SU-DHL-6 (cell line): Measurements from ENCODE around the gene SLC25A12.

Experiments used
- H2AFZ ChIP-seq: fragments of 200-600 bp; sonication (generic); 2 replicates; pipeline ENCODE4 v1.6.1; 2014; ENCODE audit warnings: low read depth, mild to moderate bottlenecking, moderate library complexity, mixed read lengths, antibody characterized with exemption, low read length; ENCODE audit not compliant: severe bottlenecking
- H3F3A ChIP-seq: fragments of 200-600 bp; shearing (Covaris generic); 2 replicates; pipeline ENCODE4 v1.6.0; 2016; ENCODE audit warnings: antibody characterized with exemption, mild to moderate bottlenecking; ENCODE audit not compliant: insufficient read depth
- H3K27ac ChIP-seq: fragments of 200-600 bp; sonication (generic); 2 replicates; pipeline ENCODE4 v1.5.1; 2016; ENCODE audit warnings: low read depth, mild to moderate bottlenecking, low read length, moderate library complexity, mixed read lengths
- H3K27me3 ChIP-seq: fragments of 200-600 bp; sonication (generic), shearing (Covaris generic); 2 replicates; pipeline ENCODE4 v1.6.0; 2014; ENCODE audit warnings: mild to moderate bottlenecking, low read length
- H3K36me3 ChIP-seq: fragments of 200-600 bp; sonication (generic); 2 replicates; pipeline ENCODE4 v1.6.1; 2014; ENCODE audit warnings: mild to moderate bottlenecking, low read length, mixed read lengths
- H3K4me2 ChIP-seq: fragments of 300-600, 200-600 bp; shearing (Covaris generic), sonication (generic); 2 replicates; pipeline ENCODE4 v1.6.0; 2014; ENCODE audit warnings: low read length, low read depth, mild to moderate bottlenecking; ENCODE audit not compliant: poor library complexity, severe bottlenecking
- H3K4me3 ChIP-seq: fragments of 200-600 bp; sonication (generic); 2 replicates; pipeline ENCODE4 v1.5.1; 2014; ENCODE audit warnings: antibody characterized with exemption, low read length, mild to moderate bottlenecking, mixed read lengths; ENCODE audit not compliant: insufficient read depth, poor library complexity, severe bottlenecking
- H3K79me2 ChIP-seq: fragments of 200-600 bp; sonication (generic); 2 replicates; pipeline ENCODE4 v1.6.1; 2014; ENCODE audit warnings: mild to moderate bottlenecking, low read length, moderate library complexity; ENCODE audit not compliant: insufficient read depth
- H3K9ac ChIP-seq: fragments of 200-600 bp; sonication (generic); 2 replicates; pipeline ENCODE4 v1.7.0; 2014; ENCODE audit warnings: mild to moderate bottlenecking, low read length
- H3K9me2 ChIP-seq: fragments of 200-600 bp; sonication (generic); replicated peaks from 2 replicates; pipeline ENCODE4 v1.6.1; 2014; ENCODE audit warnings: low read length; ENCODE audit not compliant: insufficient read depth
- H3K9me3 ChIP-seq: fragments of 200-600 bp; sonication (generic); 2 replicates; pipeline ENCODE4 v1.6.1; 2014; ENCODE audit warnings: low read length, mixed read lengths; ENCODE audit not compliant: insufficient read depth
- H4K20me1 ChIP-seq: fragments of 200-600 bp; sonication (generic); 2 replicates; pipeline ENCODE4 v1.6.1; 2014; ENCODE audit warnings: low read depth, mild to moderate bottlenecking, antibody characterized with exemption, low read length, moderate library complexity, mixed read lengths
- CTCF ChIP-seq: fragments of 200-600 bp; sonication (generic); IDR thresholded peaks from one replicate; pipeline ENCODE4 v1.5.1; 2017; ENCODE audit warnings: antibody characterized with exemption, mild to moderate bottlenecking, low read length, moderate library complexity; ENCODE audit not compliant: insufficient read depth, poor library complexity, severe bottlenecking
- EZH2phosphoT487 ChIP-seq: fragments of 200-600 bp; sonication (generic), shearing (Covaris generic); conservative IDR thresholded peaks from 2 replicates; pipeline ENCODE4 v1.6.1; 2018; ENCODE audit warnings: mild to moderate bottlenecking, antibody characterized with exemption, low read length, moderate library complexity, mixed read lengths

The SLC25A12 gene

GRCh38 chr2:171789956-171790355 is 104.1 kb downstream of the SLC25A12 start:
- no peak overlapping the region for H3K9ac ChIP-seq
- H4K20me1 ChIP-seq: no peaks in the 10 kb centered on the region
- H3K79me2 ChIP-seq: no peaks in the 10 kb centered on the region
- H3F3A ChIP-seq: no peaks in the 10 kb centered on the region
- H3K27me3 ChIP-seq: no peaks in the 10 kb centered on the region
- TF ChIP-seq EZH2phosphoT487 (no peak), CTCF (no peak)
- no peak overlapping the region for H3K4me2 ChIP-seq
- H3K9me2 ChIP-seq: no peaks in the 10 kb centered on the region
- H3K9me3 ChIP-seq: no peaks in the 10 kb centered on the region
- H2AFZ ChIP-seq: no peak overlapping the region
- H3K27ac ChIP-seq: no peak overlapping the region
- H3K36me3 ChIP-seq: peaks cover 32% of the 10 kb centered on the region; the same call in 1 of the 2 replicates
- H3K4me3 ChIP-seq: no peak overlapping the region

GRCh38 chr2:171788316-171788993 is 105.6 kb downstream of the SLC25A12 start:
- H4K20me1 ChIP-seq: no peaks in the 10 kb centered on the region
- no peak overlapping the region for H3K9ac ChIP-seq
- H3K9me3 ChIP-seq: no peaks in the 10 kb centered on the region
- TF ChIP-seq CTCF (no peak), EZH2phosphoT487 (no peak)
- H3F3A ChIP-seq: no peaks in the 10 kb centered on the region
- H3K4me2 ChIP-seq: no peak overlapping the region
- H3K79me2 ChIP-seq: no peaks in the 10 kb centered on the region
- H3K27me3 ChIP-seq: no peaks in the 10 kb centered on the region
- H3K27ac ChIP-seq: no peak overlapping the region
- no peaks in the 10 kb centered on the region for H3K9me2 ChIP-seq
- no peak overlapping the region for H2AFZ ChIP-seq
- H3K4me3 ChIP-seq: no peak overlapping the region
- peaks cover 46% of the 10 kb centered on the region; the same call in 1 of the 2 replicates for H3K36me3 ChIP-seq

GRCh38 chr2:171787333-171788072 is 106.5 kb downstream of the SLC25A12 start:
- Histone ChIP-seq H3K27ac (no peak overlapping the region), H3K4me2 (no peak overlapping the region), H3K9ac (no peak overlapping the region), H3K9me3 (no peaks in the 10 kb centered on the region), H3K79me2 (no peaks in the 10 kb centered on the region), H3K4me3 (no peak overlapping the region), H4K20me1 (no peaks in the 10 kb centered on the region), H3F3A (no peaks in the 10 kb centered on the region), H3K9me2 (no peaks in the 10 kb centered on the region), H3K36me3 (peaks cover 51% of the 10 kb centered on the region; the same call in 1 of the 2 replicates), H2AFZ (no peak overlapping the region), H3K27me3 (no peaks in the 10 kb centered on the region)
- TF ChIP-seq EZH2phosphoT487 (no peak), CTCF (no peak)
